WTC11 (cell line): Measurements from ENCODE around the gene PRELID1. TPM values are rescaled to one million over a fixed set of nuclear protein-coding genes. Genes with fewer than 3 reads are reported as not detected.

Experiments used
- ATAC-seq: fragments of 200-7000 bp; cut with Tn5 transposase; 2 replicates; pipeline ENCODE4 v1.10.0; 2021; ENCODE audit warnings: mild to moderate bottlenecking, moderate library complexity
- CTCF ChIA-PET: fragments of 300-600 bp; sonication (Branson Sonifier 250); formaldehyde crosslinking; loops from one replicate; lab custom pipeline; 2021; ENCODE audit warnings: antibody characterized with exemption; lab: Charles Lee
- POLR2A ChIA-PET: fragments of 350-600 bp; sonication (Branson Sonifier 250); formaldehyde crosslinking; loops from one replicate; lab custom pipeline; 2021; ENCODE audit warnings: antibody characterized with exemption; lab: Charles Lee
- DNase-seq: peaks from one replicate; pipeline ENCODE4 v3.0.0; 2021; ENCODE audit warnings: low spot score
- H3K27ac Mint-ChIP-seq: 2 replicates; pipeline ENCODE4 v1.8.0; 2021; ENCODE audit warnings: mixed read lengths
- H3K27me3 Mint-ChIP-seq: 2 replicates; pipeline ENCODE4 v1.8.0; 2021; ENCODE audit warnings: low read depth, mild to moderate bottlenecking, moderate library complexity, mixed read lengths
- H3K36me3 Mint-ChIP-seq: 2 replicates; pipeline ENCODE4 v1.8.0; 2021; ENCODE audit warnings: mixed read lengths
- H3K4me1 Mint-ChIP-seq: 2 replicates; pipeline ENCODE4 v1.8.0; 2022; ENCODE audit warnings: mixed read lengths
- H3K4me3 Mint-ChIP-seq: 2 replicates; pipeline ENCODE4 v1.8.0; 2021; ENCODE audit warnings: mild to moderate bottlenecking, moderate library complexity, mixed read lengths
- H3K9me3 Mint-ChIP-seq: 2 replicates; pipeline ENCODE4 v1.8.0; 2021; ENCODE audit warnings: mixed read lengths
- CREB1 ChIP-seq: sonication (generic); formaldehyde crosslinking; IDR thresholded peaks from 2 replicates; pipeline ENCODE4 v1.8.0; 2023; ENCODE audit warnings: mild to moderate bottlenecking, missing genetic modification reagents
- E2F4 ChIP-seq: sonication (generic); formaldehyde crosslinking; IDR thresholded peaks from 2 replicates; pipeline ENCODE4 v1.8.1; 2022; ENCODE audit warnings: low read depth, mild to moderate bottlenecking, moderate library complexity, missing genetic modification reagents, borderline replicate concordance
- ETV6 ChIP-seq: sonication (generic); formaldehyde crosslinking; IDR thresholded peaks from 2 replicates; pipeline ENCODE4 v1.8.1; 2022; ENCODE audit warnings: mild to moderate bottlenecking, missing genetic modification reagents
- FOXJ3 ChIP-seq: sonication (generic); formaldehyde crosslinking; IDR thresholded peaks from 2 replicates; pipeline ENCODE4 v1.9.0; 2021; ENCODE audit warnings: missing genetic modification reagents, mild to moderate bottlenecking, borderline replicate concordance
- GRHL2 ChIP-seq: fragments of 250-450 bp; sonication (Bioruptor Pico); IDR thresholded peaks from 2 replicates; pipeline ENCODE4 v1.8.0; 2022; ENCODE audit warnings: mild to moderate bottlenecking, moderate library complexity; ENCODE audit not compliant: insufficient replicate concordance, severe bottlenecking
- GTF2I ChIP-seq: fragments of 250-450 bp; sonication (Bioruptor Pico); conservative IDR thresholded peaks from 2 replicates; pipeline ENCODE4 v1.4.0; 2021; ENCODE audit warnings: mild to moderate bottlenecking
- NR3C1 ChIP-seq: sonication (generic); formaldehyde crosslinking; conservative IDR thresholded peaks from 2 replicates; pipeline ENCODE4 v1.8.1; 2023; ENCODE audit warnings: low read depth, mild to moderate bottlenecking, missing genetic modification reagents
- PRDM15 ChIP-seq: sonication (generic); formaldehyde crosslinking; IDR thresholded peaks from 2 replicates; pipeline ENCODE4 v1.8.0; 2022; ENCODE audit warnings: missing genetic modification reagents
- SMAD3 ChIP-seq: sonication (generic); formaldehyde crosslinking; IDR thresholded peaks from 2 replicates; pipeline ENCODE4 v1.8.0; 2022; ENCODE audit warnings: missing genetic modification reagents, mild to moderate bottlenecking, borderline replicate concordance
- SMAD4 ChIP-seq: sonication (generic); formaldehyde crosslinking; IDR thresholded peaks from 2 replicates; pipeline ENCODE4 v1.8.0; 2022; ENCODE audit warnings: mild to moderate bottlenecking, missing genetic modification reagents
- ZMAT4 ChIP-seq: fragments of 250-450 bp; sonication (Bioruptor Pico); IDR thresholded peaks from 2 replicates; pipeline ENCODE4 v1.9.0; 2021; ENCODE audit warnings: mild to moderate bottlenecking
- ZNF425 ChIP-seq: fragments of 250-450 bp; sonication (Bioruptor Pico); conservative IDR thresholded peaks from 2 replicates; pipeline ENCODE4 v1.9.0; 2021; ENCODE audit warnings: mild to moderate bottlenecking
- total RNA-seq: library from RNA; stranded (reverse); gene quantifications from 3 replicates; pipeline ENCODE4 v1.2.3, GENCODE V29; 2021
- TF ChIP-seq, protein P1 (sequence below): sonication (generic); formaldehyde crosslinking; IDR thresholded peaks from 2 replicates; pipeline ENCODE4 v1.8.0; 2023; ENCODE audit warnings: missing genetic modification reagents
- TF ChIP-seq, protein P2 (sequence below): fragments of 250-450 bp; sonication (Bioruptor Pico); IDR thresholded peaks from 2 replicates; pipeline ENCODE4 v1.9.0; 2021; ENCODE audit warnings: moderate library complexity, mild to moderate bottlenecking, inconsistent platforms, borderline replicate concordance
- TF ChIP-seq, protein P3 (sequence below): fragments of 250-450 bp; sonication (Bioruptor Pico); IDR thresholded peaks from 2 replicates; pipeline ENCODE4 v1.9.0; 2021; ENCODE audit warnings: mild to moderate bottlenecking, borderline replicate concordance
- TF ChIP-seq, protein P4 (sequence below): sonication (generic); formaldehyde crosslinking; IDR thresholded peaks from 2 replicates; pipeline ENCODE4 v1.8.1; 2023; ENCODE audit warnings: mild to moderate bottlenecking, moderate library complexity, missing genetic modification reagents

Gene PRELID1
- total RNA-seq, 1 experiment from 2014 or later, result 273 TPM

- TF ChIP-seq, protein P1, sequence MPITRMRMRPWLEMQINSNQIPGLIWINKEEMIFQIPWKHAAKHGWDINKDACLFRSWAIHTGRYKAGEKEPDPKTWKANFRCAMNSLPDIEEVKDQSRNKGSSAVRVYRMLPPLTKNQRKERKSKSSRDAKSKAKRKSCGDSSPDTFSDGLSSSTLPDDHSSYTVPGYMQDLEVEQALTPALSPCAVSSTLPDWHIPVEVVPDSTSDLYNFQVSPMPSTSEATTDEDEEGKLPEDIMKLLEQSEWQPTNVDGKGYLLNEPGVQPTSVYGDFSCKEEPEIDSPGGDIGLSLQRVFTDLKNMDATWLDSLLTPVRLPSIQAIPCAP (CRISPR knock-in tag), result no peak
- TF ChIP-seq ZMAT4 (CRISPR knock-in tag), result no peak
- TF ChIP-seq SMAD4, result no peak
Observed at GRCh38 chr5:177338251-177339106, 34.9 kb downstream of the PRELID1 start (continued).

GRCh38 chr5:177339107-177339638, 35.6 kb downstream of the PRELID1 start:
- POLR2A ChIA-PET, result interaction anchor here (0.6 kb wide), 1 partner anchor 10 kb away, joined by 8 read pairs; no protein-coding TSS in a partner anchor
- H3K4me3 Mint-ChIP-seq, result no peak overlapping the region; the same call in 1 of the 2 replicates
- peaks cover 48% of the 10 kb centered on the region for H3K36me3 Mint-ChIP-seq
- ATAC-seq, result peak; percentile 9
- peak overlapping the region; percentile 86 for H3K27ac Mint-ChIP-seq
- no peaks in the 10 kb centered on the region for H3K27me3 Mint-ChIP-seq
- CTCF ChIA-PET, result interaction anchor here (0.6 to 1.3 kb wide), 3 partner anchors 10 to 76 kb away, joined by 3 to 4 read pairs (median 4); no protein-coding TSS in a partner anchor
- no peak for DNase-seq
- H3K9me3 Mint-ChIP-seq, result no peaks in the 10 kb centered on the region
- peaks cover 41% of the 10 kb centered on the region for H3K4me1 Mint-ChIP-seq
- TF ChIP-seq PRDM15 (CRISPR knock-in tag), result no peak
- TF ChIP-seq, protein P2, sequence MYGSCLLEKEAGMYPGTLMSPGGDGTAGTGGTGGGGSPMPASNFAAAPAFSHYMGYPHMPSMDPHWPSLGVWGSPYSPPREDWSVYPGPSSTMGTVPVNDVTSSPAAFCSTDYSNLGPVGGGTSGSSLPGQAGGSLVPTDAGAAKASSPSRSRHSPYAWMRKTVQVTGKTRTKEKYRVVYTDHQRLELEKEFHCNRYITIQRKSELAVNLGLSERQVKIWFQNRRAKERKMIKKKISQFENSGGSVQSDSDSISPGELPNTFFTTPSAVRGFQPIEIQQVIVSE (CRISPR knock-in tag), result no peak
- TF ChIP-seq, protein P3, sequence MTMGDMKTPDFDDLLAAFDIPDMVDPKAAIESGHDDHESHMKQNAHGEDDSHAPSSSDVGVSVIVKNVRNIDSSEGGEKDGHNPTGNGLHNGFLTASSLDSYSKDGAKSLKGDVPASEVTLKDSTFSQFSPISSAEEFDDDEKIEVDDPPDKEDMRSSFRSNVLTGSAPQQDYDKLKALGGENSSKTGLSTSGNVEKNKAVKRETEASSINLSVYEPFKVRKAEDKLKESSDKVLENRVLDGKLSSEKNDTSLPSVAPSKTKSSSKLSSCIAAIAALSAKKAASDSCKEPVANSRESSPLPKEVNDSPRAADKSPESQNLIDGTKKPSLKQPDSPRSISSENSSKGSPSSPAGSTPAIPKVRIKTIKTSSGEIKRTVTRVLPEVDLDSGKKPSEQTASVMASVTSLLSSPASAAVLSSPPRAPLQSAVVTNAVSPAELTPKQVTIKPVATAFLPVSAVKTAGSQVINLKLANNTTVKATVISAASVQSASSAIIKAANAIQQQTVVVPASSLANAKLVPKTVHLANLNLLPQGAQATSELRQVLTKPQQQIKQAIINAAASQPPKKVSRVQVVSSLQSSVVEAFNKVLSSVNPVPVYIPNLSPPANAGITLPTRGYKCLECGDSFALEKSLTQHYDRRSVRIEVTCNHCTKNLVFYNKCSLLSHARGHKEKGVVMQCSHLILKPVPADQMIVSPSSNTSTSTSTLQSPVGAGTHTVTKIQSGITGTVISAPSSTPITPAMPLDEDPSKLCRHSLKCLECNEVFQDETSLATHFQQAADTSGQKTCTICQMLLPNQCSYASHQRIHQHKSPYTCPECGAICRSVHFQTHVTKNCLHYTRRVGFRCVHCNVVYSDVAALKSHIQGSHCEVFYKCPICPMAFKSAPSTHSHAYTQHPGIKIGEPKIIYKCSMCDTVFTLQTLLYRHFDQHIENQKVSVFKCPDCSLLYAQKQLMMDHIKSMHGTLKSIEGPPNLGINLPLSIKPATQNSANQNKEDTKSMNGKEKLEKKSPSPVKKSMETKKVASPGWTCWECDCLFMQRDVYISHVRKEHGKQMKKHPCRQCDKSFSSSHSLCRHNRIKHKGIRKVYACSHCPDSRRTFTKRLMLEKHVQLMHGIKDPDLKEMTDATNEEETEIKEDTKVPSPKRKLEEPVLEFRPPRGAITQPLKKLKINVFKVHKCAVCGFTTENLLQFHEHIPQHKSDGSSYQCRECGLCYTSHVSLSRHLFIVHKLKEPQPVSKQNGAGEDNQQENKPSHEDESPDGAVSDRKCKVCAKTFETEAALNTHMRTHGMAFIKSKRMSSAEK, result no peak
- TF ChIP-seq ZNF425 (CRISPR knock-in tag), result no peak
- TF ChIP-seq GRHL2 (CRISPR knock-in tag), result no peak
- no peak for TF ChIP-seq CREB1 (CRISPR knock-in tag)
- TF ChIP-seq ETV6, result no peak
- TF ChIP-seq GTF2I, result no peak
- no peak for TF ChIP-seq ZMAT4 (CRISPR knock-in tag)
- no peak for TF ChIP-seq SMAD3
- TF ChIP-seq, protein P4, sequence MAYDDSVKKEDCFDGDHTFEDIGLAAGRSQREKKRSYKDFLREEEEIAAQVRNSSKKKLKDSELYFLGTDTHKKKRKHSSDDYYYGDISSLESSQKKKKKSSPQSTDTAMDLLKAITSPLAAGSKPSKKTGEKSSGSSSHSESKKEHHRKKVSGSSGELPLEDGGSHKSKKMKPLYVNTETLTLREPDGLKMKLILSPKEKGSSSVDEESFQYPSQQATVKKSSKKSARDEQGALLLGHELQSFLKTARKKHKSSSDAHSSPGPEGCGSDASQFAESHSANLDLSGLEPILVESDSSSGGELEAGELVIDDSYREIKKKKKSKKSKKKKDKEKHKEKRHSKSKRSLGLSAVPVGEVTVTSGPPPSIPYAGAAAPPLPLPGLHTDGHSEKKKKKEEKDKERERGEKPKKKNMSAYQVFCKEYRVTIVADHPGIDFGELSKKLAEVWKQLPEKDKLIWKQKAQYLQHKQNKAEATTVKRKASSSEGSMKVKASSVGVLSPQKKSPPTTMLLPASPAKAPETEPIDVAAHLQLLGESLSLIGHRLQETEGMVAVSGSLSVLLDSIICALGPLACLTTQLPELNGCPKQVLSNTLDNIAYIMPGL (CRISPR knock-in tag), result no peak
- TF ChIP-seq FOXJ3 (CRISPR knock-in tag), result no peak
- no peak for TF ChIP-seq E2F4 (CRISPR knock-in tag)
- TF ChIP-seq NR3C1 (CRISPR knock-in tag), result no peak
